GM12891 (cell line): ENCODE results near the gene DNAJC17.
A peak's percentile ranks its signal among the peaks of the same experiment; 100 is the strongest.

ENCODE experiments used
- DNase-seq: peaks from one replicate; pipeline ENCODE4 v3.0.0; 2011; ENCODE audit warnings: low spot score; ENCODE audit not compliant: insufficient read length
- FAIRE-seq: peaks from 2 replicates; lab custom pipeline; 2011; peaks lifted over from hg19 to GRCh38; lab: Jason Lieb, UNC
- PAX5 ChIP-seq: IDR thresholded peaks from 2 replicates; pipeline ENCODE4 v1.6.1; 2011; ENCODE audit warnings: low read length, moderate library complexity, mild to moderate bottlenecking; ENCODE audit not compliant: insufficient read depth, severe bottlenecking
- POLR2A ChIP-seq: IDR thresholded peaks from 2 replicates; pipeline ENCODE4 v1.6.1; 2011; ENCODE audit warnings: low read depth, low read length, control low read depth
- POLR2AphosphoS5 ChIP-seq: IDR thresholded peaks from 2 replicates; pipeline ENCODE4 v1.6.1; 2011; ENCODE audit warnings: low read depth, low read length, control low read depth
- POU2F2 ChIP-seq: IDR thresholded peaks from 2 replicates; pipeline ENCODE4 v1.6.1; 2011; ENCODE audit warnings: low read depth, mild to moderate bottlenecking, control low read depth, low read length, moderate library complexity
- SPI1 ChIP-seq: IDR thresholded peaks from 2 replicates; pipeline ENCODE4 v1.6.1; 2011; ENCODE audit warnings: low read depth, low read length, control low read depth
- TAF1 ChIP-seq: IDR thresholded peaks from 2 replicates; pipeline ENCODE4 v1.6.1; 2011; ENCODE audit warnings: low read depth, low read length, control low read depth

The DNAJC17 gene

GRCh38 chr15:40846841-40847222, 39.6 kb upstream of the DNAJC17 start:
- no peak for TF ChIP-seq POU2F2
- TF ChIP-seq POLR2A, result no peak
- DNase-seq (no peak), FAIRE-seq (no peak)

GRCh38 chr15:40845511-40846284, 38.4 kb upstream of the DNAJC17 start:
- no peak for FAIRE-seq
- TF ChIP-seq POLR2A, result no peak
- TF ChIP-seq SPI1, result 0 out of 2 replicates have a peak, but pooled peaks have one; percentile 17
- DNase-seq, result no peak

- no peak for FAIRE-seq
- TF ChIP-seq POU2F2 (no peak), TAF1 (no peak), POLR2A (no peak), SPI1 (no peak), POLR2AphosphoS5 (no peak), PAX5 (no peak)
Observed at GRCh38 chr15:40845036-40845435, 37.8 kb upstream of the DNAJC17 start.

GRCh38 chr15:40844696-40845030, 37.4 kb upstream of the DNAJC17 start:
- FAIRE-seq (peak; percentile 88), DNase-seq (peak; percentile 54)

More at GRCh38 chr15:40845036-40845435, 37.8 kb upstream of the DNAJC17 start:
- no peak for DNase-seq

GRCh38 chr15:40843885-40844695, 36.8 kb upstream of the DNAJC17 start, which contains the start of gene SPINT1:
Gene SPINT1 (plus strand): TSS chr15:40844048. CDS start chr15:40844555, 507 bp downstream.
- peak; percentile 60 for DNase-seq
- TF ChIP-seq POLR2A, result no peak
- no peak for TF ChIP-seq PAX5
- TF ChIP-seq TAF1, result no peak
- no peak for TF ChIP-seq POU2F2
- TF ChIP-seq POLR2AphosphoS5, result no peak
- peak; percentile 63 for TF ChIP-seq SPI1
- FAIRE-seq, result no peak

More at GRCh38 chr15:40844696-40845030, 37.4 kb upstream of the DNAJC17 start:
- TF ChIP-seq POLR2AphosphoS5, result no peak
- TF ChIP-seq SPI1, result no peak
- no peak for TF ChIP-seq POLR2A
- no peak for TF ChIP-seq PAX5
- TF ChIP-seq POU2F2, result no peak
- TF ChIP-seq TAF1, result no peak

- FAIRE-seq, result no peak
- no peak for TF ChIP-seq SPI1
- no peak for TF ChIP-seq POLR2AphosphoS5
- no peak for TF ChIP-seq POLR2A
- TF ChIP-seq PAX5, result no peak
- no peak for TF ChIP-seq POU2F2
- no peak for TF ChIP-seq TAF1
- DNase-seq, result no peak
Observed at GRCh38 chr15:40843261-40843884, 36.1 kb upstream of the DNAJC17 start.

GRCh38 chr15:40841741-40842140, 34.5 kb upstream of the DNAJC17 start:
- DNase-seq, result no peak
- FAIRE-seq, result no peak
- TF ChIP-seq POLR2AphosphoS5 (no peak), POLR2A (no peak), SPI1 (no peak), TAF1 (no peak), PAX5 (no peak), POU2F2 (no peak)

- no peak for TF ChIP-seq TAF1
- no peak for TF ChIP-seq POU2F2
- DNase-seq (no peak), FAIRE-seq (no peak)
Observed at GRCh38 chr15:40838756-40839155, 31.5 kb upstream of the DNAJC17 start.

- no peak for TF ChIP-seq POU2F2
- TF ChIP-seq SPI1, result no peak
- TF ChIP-seq PAX5, result no peak
- no peak for TF ChIP-seq POLR2A
- no peak for TF ChIP-seq POLR2AphosphoS5
- TF ChIP-seq TAF1, result no peak
- FAIRE-seq (peak; percentile 41), DNase-seq (no peak)
Observed at GRCh38 chr15:40836020-40836419, 28.7 kb upstream of the DNAJC17 start.

GRCh38 chr15:40832903-40833302, 25.6 kb upstream of the DNAJC17 start:
- FAIRE-seq (no peak), DNase-seq (no peak)
- no peak for TF ChIP-seq TAF1
- no peak for TF ChIP-seq POU2F2
- TF ChIP-seq POLR2A, result no peak
- TF ChIP-seq PAX5, result no peak
- TF ChIP-seq POLR2AphosphoS5, result no peak
- no peak for TF ChIP-seq SPI1
